HG02588 (cell line): ENCODE measurements around the gene TOPBP1.
"Not testable (repeated sequence)": the region's sequence is repeated elsewhere in the genome, so short reads cannot be mapped to it uniquely, and the experiment has no call there.

Source experiments
- ATAC-seq: cut with Tn5 transposase; IDR thresholded peaks from one replicate; pipeline ENCODE4 v1.9.1; 2021; ENCODE audit warnings: mild to moderate bottlenecking, moderate library complexity; ENCODE audit not compliant: unreplicated experiment

The TOPBP1 gene

DNA sequence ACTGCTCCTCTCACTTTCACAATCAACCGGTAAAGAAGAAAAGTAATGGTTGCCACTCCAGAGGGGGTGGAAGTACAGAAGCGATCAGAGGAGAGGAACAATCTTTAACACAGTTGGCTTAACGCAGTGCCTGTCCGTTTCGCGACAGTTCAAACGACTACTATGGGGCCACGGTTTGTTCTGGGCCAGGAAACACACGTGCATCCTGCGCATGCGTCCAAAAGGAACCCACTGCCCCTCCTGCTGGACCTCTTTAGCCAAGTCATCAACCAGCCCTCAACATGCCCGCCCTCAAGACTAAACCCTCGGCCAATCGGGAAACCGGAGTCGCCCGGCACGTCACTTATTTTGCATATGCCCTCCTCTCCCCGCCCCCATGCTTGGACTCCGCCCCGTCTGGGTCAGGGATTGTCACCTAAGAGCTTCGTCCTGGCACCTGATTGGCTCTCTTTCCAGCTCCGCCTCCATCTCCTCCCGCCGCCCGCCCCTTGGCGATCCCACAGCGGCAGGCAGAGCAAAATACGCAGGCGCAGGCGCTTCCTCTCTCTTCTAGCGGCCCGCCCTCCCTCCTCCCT, 88.6 kb downstream of the TOPBP1 start:
- peak; percentile 66 for ATAC-seq

DNA sequence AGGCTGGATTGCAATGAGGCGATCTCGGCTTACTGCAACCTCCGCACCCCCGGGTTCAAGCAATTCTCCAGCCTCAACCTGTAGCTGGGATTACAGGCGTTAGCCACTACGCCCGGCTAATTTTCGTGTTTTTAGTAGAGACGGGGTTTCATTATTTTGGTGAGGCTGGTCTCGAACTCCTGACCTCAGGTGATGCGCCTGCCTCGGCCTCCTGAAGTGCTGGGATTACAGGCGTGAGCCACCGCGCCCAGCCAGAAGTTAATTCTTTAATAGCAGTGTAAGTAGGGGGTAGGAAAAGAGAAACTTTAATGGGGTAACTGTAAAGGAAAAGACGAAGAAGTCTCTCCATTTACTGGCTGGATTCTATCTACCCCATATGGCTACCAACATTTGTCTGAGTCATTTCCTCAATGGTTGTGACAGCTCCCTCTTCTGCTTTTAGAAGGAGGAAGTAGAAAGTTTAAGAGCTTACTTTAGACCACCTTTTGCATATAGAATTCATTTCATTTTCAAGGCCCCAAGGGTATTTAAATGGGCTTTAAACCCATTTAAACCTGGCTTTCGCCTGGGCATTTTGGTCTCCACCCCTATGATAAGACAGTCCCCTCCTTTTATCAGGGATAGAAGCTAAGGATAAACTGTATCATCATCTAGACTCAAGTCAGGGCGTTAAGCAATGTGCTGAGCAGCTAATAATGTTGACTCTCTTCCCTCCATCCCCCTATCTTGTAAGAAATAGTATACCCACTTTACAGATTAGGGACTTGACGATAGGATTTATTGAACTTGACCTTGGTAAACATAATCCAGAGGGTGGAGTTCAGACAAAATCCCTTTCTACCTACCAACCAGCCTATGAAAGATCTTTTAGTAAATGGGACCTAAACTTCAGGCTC, 89.3 kb downstream of the TOPBP1 start:
- peak; percentile 19 for ATAC-seq

DNA sequence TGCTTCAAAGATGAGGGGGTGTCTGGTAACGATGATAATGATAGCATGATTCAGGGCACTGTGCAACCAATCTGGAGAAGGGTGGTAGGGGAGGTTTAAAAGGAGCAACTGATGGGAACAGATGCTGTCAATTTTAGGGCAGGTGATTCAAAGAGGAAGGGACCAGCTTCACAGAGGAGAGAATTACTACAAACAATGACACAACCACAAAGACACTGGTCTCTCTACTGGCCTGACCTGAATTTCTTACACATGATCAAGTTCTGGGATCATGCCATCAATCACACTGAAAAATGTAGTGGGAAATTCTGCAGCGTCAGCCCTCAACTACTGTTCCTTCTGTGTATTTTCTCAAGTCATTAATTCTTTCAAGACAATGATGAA, 90.8 kb downstream of the TOPBP1 start:
- ATAC-seq: no peak

DNA sequence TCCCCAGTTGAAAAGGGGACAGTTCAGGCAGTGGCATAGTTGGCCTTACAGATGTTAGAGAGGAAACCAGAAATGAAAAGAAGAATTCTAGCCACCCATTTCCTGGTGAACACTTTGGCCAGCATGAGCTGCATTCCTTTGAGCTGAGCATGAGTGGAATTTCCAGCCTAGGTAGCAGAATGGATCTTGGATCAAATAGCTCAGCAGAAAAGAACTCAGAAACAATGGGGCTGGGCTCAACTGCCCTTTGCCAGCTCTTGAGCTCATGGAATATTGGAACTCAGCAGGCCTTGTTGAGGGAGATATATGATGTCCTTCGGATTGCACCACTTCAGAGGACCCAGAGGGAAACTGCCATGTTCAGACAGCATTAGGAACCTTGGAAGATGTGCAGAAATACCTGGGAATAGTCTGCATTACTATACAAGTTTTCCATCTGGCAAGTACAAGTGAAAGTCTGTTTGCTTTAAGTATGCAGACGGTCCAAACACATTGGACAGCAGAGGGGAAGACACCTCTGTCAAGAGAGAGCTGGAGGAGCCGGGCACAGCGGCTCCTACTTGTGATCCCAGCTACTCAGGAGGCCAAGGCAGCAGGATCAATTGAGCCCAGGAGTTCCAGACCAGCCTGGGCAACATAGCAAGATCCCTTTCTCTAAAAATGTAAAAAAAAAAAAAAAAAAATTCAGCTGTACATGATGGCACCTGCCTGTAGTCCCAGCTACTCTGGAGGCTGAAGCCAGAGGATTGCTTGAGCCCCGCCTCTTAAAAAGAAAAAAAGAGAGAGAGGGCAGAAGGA, 91.4 kb downstream of the TOPBP1 start:
- ATAC-seq: no peak

DNA sequence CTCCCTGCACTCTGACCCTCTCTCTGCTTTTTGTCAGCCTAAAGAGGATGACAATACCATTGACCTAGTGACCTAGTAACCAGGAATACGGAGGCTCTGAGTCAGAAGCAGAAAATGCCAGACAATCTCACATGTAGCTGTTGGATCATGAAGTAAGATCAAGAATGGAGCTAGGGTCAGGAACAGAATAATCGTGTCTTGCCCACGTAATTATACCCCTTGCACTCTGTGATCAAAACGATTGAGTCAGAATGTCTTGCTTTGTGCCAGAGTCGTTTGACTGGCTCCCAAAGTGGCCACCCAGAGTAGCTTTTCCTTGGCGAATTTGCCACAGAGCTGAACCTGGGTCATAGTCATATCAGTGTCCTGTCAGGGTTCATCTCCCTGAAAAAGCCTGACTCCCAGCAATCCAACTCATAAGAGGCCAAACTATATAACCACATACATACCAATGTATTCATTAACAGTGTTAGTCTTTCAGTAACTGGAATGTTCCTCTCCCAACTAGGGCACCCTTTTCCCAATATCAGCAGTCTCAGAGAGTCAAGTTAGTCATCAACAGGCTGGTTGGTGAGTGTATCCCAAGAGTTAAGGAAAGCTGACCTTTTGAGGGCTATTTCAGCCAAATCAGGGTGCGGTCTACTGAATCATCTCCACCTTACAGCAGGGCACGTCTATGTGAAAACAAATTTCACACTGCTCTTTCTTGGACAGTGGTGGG, 93.3 kb downstream of the TOPBP1 start:
- ATAC-seq: no peak

DNA sequence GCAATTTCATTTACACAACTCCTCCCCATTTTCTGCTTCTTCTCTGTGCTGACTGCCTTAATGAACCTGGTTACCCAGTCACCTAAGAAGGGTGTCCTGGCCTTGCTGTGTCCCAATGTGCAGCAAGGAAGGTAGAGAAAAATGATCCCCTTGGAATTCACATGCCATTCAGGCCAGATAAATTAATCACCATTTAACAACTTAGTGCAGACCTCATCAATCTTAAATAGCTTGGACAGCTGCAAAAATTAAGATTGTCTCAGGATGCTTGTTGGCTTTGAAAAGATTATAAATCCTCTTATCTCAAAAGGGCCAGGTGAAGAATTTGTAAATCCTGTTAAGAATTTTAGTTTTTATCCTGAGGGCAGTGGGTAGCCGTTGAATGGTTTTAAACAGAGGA, 97.9 kb downstream of the TOPBP1 start:
- no peak for ATAC-seq

DNA sequence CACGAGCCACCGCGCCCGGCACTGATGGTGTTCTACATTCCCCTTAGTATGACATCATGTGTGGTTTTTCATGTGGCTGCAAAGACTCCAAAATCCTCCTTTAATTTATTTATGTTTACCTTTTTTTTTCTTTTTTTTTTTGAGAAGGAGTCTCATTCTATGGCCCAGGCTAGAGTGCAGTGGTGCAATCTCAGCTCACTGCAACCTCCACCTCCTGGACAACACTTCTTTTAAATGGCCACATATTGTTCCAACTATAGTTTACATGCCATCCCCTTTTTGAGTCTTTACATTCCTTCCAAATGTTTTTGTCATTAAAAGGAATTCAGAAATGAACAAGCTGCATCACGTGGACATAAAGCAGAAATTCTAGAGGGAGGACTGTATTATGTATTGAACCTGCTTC, 98.6 kb downstream of the TOPBP1 start:
- no peak for ATAC-seq

DNA sequence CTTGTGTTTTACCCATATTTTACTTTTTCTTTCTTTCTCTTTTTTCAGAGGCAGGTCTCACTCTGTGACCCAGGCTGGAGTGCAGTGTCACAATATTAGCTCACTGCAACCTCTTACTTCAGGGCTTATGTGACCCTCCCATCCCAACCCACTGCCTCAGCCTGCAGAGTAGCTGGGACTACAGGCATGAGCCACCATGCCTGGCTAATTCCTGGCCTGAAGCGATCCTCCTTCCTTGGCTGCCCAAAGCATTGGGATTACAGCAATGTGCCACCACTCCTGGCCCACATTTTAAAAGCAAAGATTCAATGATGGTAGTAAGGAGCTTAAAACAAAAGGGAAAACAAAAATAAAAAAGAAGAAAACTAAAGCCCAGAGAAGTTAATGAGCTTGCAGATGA, 99.4 kb downstream of the TOPBP1 start:
- ATAC-seq: no peak

DNA sequence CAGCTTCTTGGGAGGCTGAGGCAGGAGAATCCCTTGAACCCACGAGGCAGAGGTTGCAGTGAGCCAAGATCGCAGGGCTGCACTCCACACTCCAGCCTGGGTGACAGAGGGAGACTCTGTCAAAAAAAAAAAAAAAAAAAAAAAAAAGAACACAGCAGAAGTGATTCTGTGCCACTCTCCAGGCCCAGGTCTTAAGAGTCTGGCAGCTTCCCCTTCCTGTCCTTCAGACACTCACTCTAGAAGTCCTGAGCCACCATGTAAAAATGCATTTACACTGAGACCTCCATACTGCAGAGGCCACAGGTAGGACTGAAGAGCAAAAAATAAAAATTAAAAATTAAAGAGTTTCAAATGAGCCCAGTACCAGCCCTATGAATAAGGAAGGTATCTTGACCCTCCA, 100.1 kb downstream of the TOPBP1 start:
- ATAC-seq: no peak

DNA sequence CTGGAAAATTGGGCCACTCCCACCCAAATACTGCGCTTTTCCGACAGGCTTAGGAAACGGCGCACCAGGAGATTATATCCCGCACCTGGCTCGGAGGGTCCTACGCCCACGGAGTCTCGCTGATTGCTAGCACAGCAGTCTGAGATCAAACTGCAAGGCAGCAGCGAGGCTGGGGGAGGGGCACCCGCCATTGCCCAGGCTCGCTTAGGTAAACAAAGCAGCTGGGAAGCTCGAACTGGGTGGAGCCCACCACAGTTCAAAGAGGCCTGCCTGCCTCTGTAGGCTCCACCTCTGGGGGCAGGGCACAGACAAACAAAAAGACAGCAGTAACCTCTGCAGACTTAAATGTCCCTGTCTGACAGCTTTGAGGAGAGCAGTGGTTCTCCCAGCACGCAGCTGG, 110.2 kb downstream of the TOPBP1 start:
- ATAC-seq: not testable (repeated sequence)
